ENCODE measurements around the gene LRRK1. TPM values are rescaled to one million over a fixed set of nuclear protein-coding genes. Genes with fewer than 3 reads are reported as not detected.

LRRK1 gene
- total RNA-seq, 2 donors from 2014 or later, result 1.5 to 2.1 TPM

Other genes starting within 250 kb of the LRRK1 start
- not detected for gene ALDH1A3, start 39.5 kb upstream of the LRRK1 start, total RNA-seq

Measured in T-helper 17 cell (primary cell).